Panc1 (cell line): Measurements from ENCODE around the gene MSRB3. TPM values are rescaled to one million over a fixed set of nuclear protein-coding genes. Genes with fewer than 3 reads are reported as not detected.

Experiments used
- ATAC-seq: fragments of 200-7000 bp; cut with Tn5 transposase; 2 replicates; pipeline ENCODE4 v1.9.1; 2020; ENCODE audit warnings: mild to moderate bottlenecking, moderate library complexity
- BruUV-seq: library from RNA; stranded (reverse); fragments of 400-500 nt; replicated peaks from 2 replicates; lab custom pipeline; 2021; lab: Mats Ljungman, UMichigan
- CTCF ChIA-PET: fragments of 300-600 bp; sonication (Branson Sonifier 250); formaldehyde crosslinking; loops from one replicate; lab custom pipeline; 2022; ENCODE audit warnings: antibody characterized with exemption; lab: Charles Lee
- POLR2A ChIA-PET: fragments of 300-600 bp; sonication (Branson Sonifier 250); formaldehyde crosslinking; loops from one replicate; lab custom pipeline; 2022; ENCODE audit warnings: antibody characterized with exemption; lab: Charles Lee
- DNase-seq: peaks from one replicate; pipeline ENCODE4 v3.0.0-alpha.2; 2010; ENCODE audit warnings: low read depth, low spot score
- H3K27ac ChIP-seq: 2 replicates; pipeline ENCODE4 v1.5.1; 2011; ENCODE audit warnings: mild to moderate bottlenecking, low read length, inconsistent platforms
- H3K27me3 ChIP-seq: fragments of 200-500 bp; sonication (Bioruptor generic); 2 replicates; pipeline ENCODE4 v1.6.0; 2014; ENCODE audit warnings: low read length, inconsistent platforms; ENCODE audit not compliant: control insufficient read depth, insufficient read depth
- H3K36me3 ChIP-seq: fragments of 200-500 bp; sonication (Bioruptor generic); 2 replicates; pipeline ENCODE4 v1.5.1; 2014; ENCODE audit warnings: inconsistent platforms, mild to moderate bottlenecking, low read length, moderate library complexity; ENCODE audit not compliant: control insufficient read depth, insufficient read depth
- H3K4me1 ChIP-seq: 2 replicates; pipeline ENCODE4 v1.5.1; 2011; ENCODE audit warnings: inconsistent platforms, mild to moderate bottlenecking, low read length, moderate library complexity; ENCODE audit not compliant: control insufficient read depth, insufficient read depth
- H3K4me3 ChIP-seq, 2 experiments: 2 replicates each; pipeline ENCODE4 v1.5.1; 2011 to 2012; ENCODE audit warnings: low read depth in 2 of 2, low read length in 2 of 2, mild to moderate bottlenecking in 2 of 2, inconsistent platforms in 1 of 2, moderate library complexity in 1 of 2
- H3K9me3 ChIP-seq: fragments of 200-500 bp; sonication (Bioruptor generic); 2 replicates; pipeline ENCODE4 v1.5.1; 2014; ENCODE audit warnings: low read depth, mild to moderate bottlenecking, inconsistent platforms, low read length, moderate library complexity; ENCODE audit not compliant: control insufficient read depth, insufficient read depth
- CTCF ChIP-seq: fragments of 450-650 bp; IDR thresholded peaks from 2 replicates; pipeline ENCODE4 v1.5.1; 2017; ENCODE audit warnings: mild to moderate bottlenecking
- POLR2AphosphoS5 ChIP-seq: IDR thresholded peaks from 2 replicates; pipeline ENCODE4 v1.6.1; 2012; ENCODE audit warnings: mild to moderate bottlenecking, low read depth, low read length, moderate library complexity
- REST ChIP-seq, 2 experiments: IDR thresholded peaks; 2 replicates each; pipeline ENCODE4 v1.6.1; 2011 to 2012; ENCODE audit warnings: low read depth in 2 of 2, control low read depth in 1 of 2, low read length in 1 of 2, mild to moderate bottlenecking in 1 of 2, moderate library complexity in 1 of 2; ENCODE audit not compliant: insufficient read depth in 1 of 2
- SIN3A ChIP-seq: IDR thresholded peaks from 2 replicates; pipeline ENCODE4 v1.6.1; 2012; ENCODE audit warnings: low read depth, mild to moderate bottlenecking, low read length, moderate library complexity, borderline replicate concordance; ENCODE audit not compliant: insufficient read depth
- TCF7L2 ChIP-seq: IDR thresholded peaks from 2 replicates; pipeline ENCODE4 v1.6.1; 2011; ENCODE audit warnings: mild to moderate bottlenecking, low read depth, low read length, inconsistent platforms
- in situ Hi-C: cut with HindIII; loops from 2 replicates; pipeline ENCODE4 v1.10.0; 2016; ENCODE audit warnings: low sequenced_read_pairs, low pct_unique_long_range_greater_than_20kb
- intact Hi-C: fragments of 100-400 bp; cut with micrococcal nuclease; formaldehyde crosslinking; loops from one replicate; pipeline ENCODE4 v1.10.0; 2022; ENCODE audit not compliant: unreplicated experiment
- total RNA-seq: library from RNA; stranded (reverse); gene quantifications from one replicate; pipeline ENCODE4 v1.2.1, GENCODE V29; 2021; ENCODE audit not compliant: unreplicated experiment

Gene MSRB3
- total RNA-seq, 1 experiment from 2014 or later = 89.7 TPM

GRCh38 chr12:65232476-65233077 lies 45.9 kb upstream of the MSRB3 start:
- no peak for TF ChIP-seq POLR2AphosphoS5
- TF ChIP-seq CTCF = peak; percentile 38; the same call in 1 of the 2 replicates
- Histone ChIP-seq H3K9me3 (peaks cover 6% of the 10 kb centered on the region; the same call in 1 of the 2 replicates), H3K4me1 (no peaks in the 10 kb centered on the region), H3K36me3 (no peaks in the 10 kb centered on the region), H3K27ac (no peak overlapping the region), H3K4me3 (no peak overlapping the region), H3K27me3 (no peaks in the 10 kb centered on the region)
- intact Hi-C loops (loop anchor here (5.0 kb wide), 1 partner anchor 340 kb away; no protein-coding TSS in a partner anchor), in situ Hi-C loops (no loop called here)
- no peak for DNase-seq
- ChIA-PET POLR2A (no interaction called here), CTCF (interaction anchor here (0.6 to 1.5 kb wide), 2 partner anchors 341 to 595 kb away, joined by 3 to 7 read pairs; no protein-coding TSS in a partner anchor)
- ATAC-seq = no peak
- BruUV-seq = no TSS peak

- Histone ChIP-seq H3K4me3 (no peak overlapping the region), H3K4me1 (no peaks in the 10 kb centered on the region), H3K27me3 (no peaks in the 10 kb centered on the region), H3K27ac (no peak overlapping the region), H3K9me3 (no peaks in the 10 kb centered on the region), H3K36me3 (no peaks in the 10 kb centered on the region)
- ATAC-seq (no peak), DNase-seq (no peak)
- ChIA-PET POLR2A (no interaction called here), CTCF (no interaction called here)
- TF ChIP-seq TCF7L2 = no peak
- no peak for TF ChIP-seq POLR2AphosphoS5
- no peak for TF ChIP-seq CTCF
- no peak for TF ChIP-seq REST (IDR thresholded peaks at IDR 0.05; ENCODE audit: insufficient read depth in 1 of 2, low read depth in 2 of 2, low read length in 1 of 2)
- TF ChIP-seq SIN3A = no peak
- BruUV-seq = no TSS peak
- in situ Hi-C loops = no loop called here
- intact Hi-C loops = no loop called here
Measured at GRCh38 chr12:65237153-65237552, 41.3 kb upstream of the MSRB3 start.
